Pancreas (tissue), 10 donors: ENCODE results near the gene H2BW2. TPM values are rescaled to one million over a fixed set of nuclear protein-coding genes. Genes with fewer than 3 reads are reported as not detected.
"Not testable (repeated sequence)": the region's sequence is repeated elsewhere in the genome, so short reads cannot be mapped to it uniquely, and the experiment has no call there.

Experiments
- ATAC-seq, 4 donors: fragments of 200-7000 bp; cut with Tn5 transposase; one replicate each; pipeline versions ENCODE4 v1.8.0 to v1.9.1; 2020; ENCODE audit warnings: mild to moderate bottlenecking in 4 of 4, moderate library complexity in 4 of 4
- DNase-seq, 6 donors: peaks; one replicate each; pipeline ENCODE4 v3.0.0-alpha.2; 2020
- FAIRE-seq: peaks from 2 replicates; lab custom pipeline; 2012; peaks lifted over from hg19 to GRCh38; lab: Jason Lieb, UNC
- H3K27ac ChIP-seq, 4 donors: fragments of 200-600 bp; sonication (generic); 1 replicate in 3 of 4; 2 replicates in 1 of 4; pipeline versions ENCODE4 v1.5.0 to v1.8.0; 2020
- H3K27me3 ChIP-seq, 4 donors: fragments of 200-600 bp; one replicate each; pipeline ENCODE4 v1.8.0; 2021
- H3K36me3 ChIP-seq, 3 donors: fragments of 200-600 bp; sonication (generic) in 1 of 3; one replicate each; pipeline versions ENCODE4 v1.5.0 to v1.8.0; 2020 to 2021
- H3K4me1 ChIP-seq, 3 donors: fragments of 200-600 bp; one replicate each; pipeline ENCODE4 v1.8.0; 2021
- H3K4me3 ChIP-seq, 4 donors: fragments of 200-600 bp; sonication (generic) in 2 of 4; one replicate each; pipeline versions ENCODE4 v1.5.0 to v1.8.0; 2020 to 2021
- H3K9me3 ChIP-seq, 4 donors: fragments of 200-600 bp; one replicate each; pipeline ENCODE4 v1.8.0; 2021
- WGBS, 2 donors: extraction: QIAGEN DNeasy Blood & Tissue Kit; methylation state at CpG; one replicate each; pipeline ENCODE4 v1.1.7; 2013; 5-methylcytosine and 5-hydroxymethylcytosine counted together
- intact Hi-C, 3 donors: fragments of 100-400 bp; cut with DNase I; formaldehyde crosslinking; loops; one replicate each; pipeline versions ENCODE4 v1.11.1 to v1.14.2; 2022
- polyA plus RNA-seq, 2 donors: library from polyadenylated mRNA; stranded (reverse); fragments of 200-250 nt; gene quantifications; one replicate each; pipeline ENCODE4 v1.2.3, GENCODE V29; 2013
- total RNA-seq, 6 donors: library from RNA; stranded (reverse); fragmentation: NEBNext Ultra II Directional in 4 of 6; extraction: Animal tissue kit (Norgen Biotek cat#: 25700) in 4 of 6; gene quantifications; one replicate each; pipeline versions ENCODE4 v1.2.1 to v1.2.4, GENCODE V29; 2021 to 2023
- TF ChIP-seq, protein P1 (sequence below), 4 donors: fragments of 200-600 bp; sonication (generic) in 3 of 4; IDR thresholded peaks; one replicate each; pipeline versions ENCODE4 v1.5.0 to v1.8.0; 2021; ENCODE audit warnings: antibody characterized with exemption in 4 of 4
- donor health status: healthy with polysubstance abuse.
- donor health status: DM: no; HTN: no; CAD: no; lungs with moderate emphysema.
- donor health status: DM: no; HTN: no; CAD: no.
- donor health status: control.
- donor health status: control.
- donor health status: Bipolar disorder and iron deficiency.
- donor health status: DM: yes; HTN: yes; CAD: no.
- donor health status: DM: no; HTN: no; CAD: no.
- donor health status: DM: no; HTN: no; CAD: no.
- donor health status: DM: yes; HTN: yes; CAD: no.

Gene H2BW2
- total and polyA plus RNA-seq, 8 donors = not detected

- TF ChIP-seq, protein P1, sequence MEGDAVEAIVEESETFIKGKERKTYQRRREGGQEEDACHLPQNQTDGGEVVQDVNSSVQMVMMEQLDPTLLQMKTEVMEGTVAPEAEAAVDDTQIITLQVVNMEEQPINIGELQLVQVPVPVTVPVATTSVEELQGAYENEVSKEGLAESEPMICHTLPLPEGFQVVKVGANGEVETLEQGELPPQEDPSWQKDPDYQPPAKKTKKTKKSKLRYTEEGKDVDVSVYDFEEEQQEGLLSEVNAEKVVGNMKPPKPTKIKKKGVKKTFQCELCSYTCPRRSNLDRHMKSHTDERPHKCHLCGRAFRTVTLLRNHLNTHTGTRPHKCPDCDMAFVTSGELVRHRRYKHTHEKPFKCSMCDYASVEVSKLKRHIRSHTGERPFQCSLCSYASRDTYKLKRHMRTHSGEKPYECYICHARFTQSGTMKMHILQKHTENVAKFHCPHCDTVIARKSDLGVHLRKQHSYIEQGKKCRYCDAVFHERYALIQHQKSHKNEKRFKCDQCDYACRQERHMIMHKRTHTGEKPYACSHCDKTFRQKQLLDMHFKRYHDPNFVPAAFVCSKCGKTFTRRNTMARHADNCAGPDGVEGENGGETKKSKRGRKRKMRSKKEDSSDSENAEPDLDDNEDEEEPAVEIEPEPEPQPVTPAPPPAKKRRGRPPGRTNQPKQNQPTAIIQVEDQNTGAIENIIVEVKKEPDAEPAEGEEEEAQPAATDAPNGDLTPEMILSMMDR (IDR thresholded peaks at IDR 0.05) = no peak
- Histone ChIP-seq H3K36me3 (no peaks in the 10 kb centered on the region), H3K4me1 (no peaks in the 10 kb centered on the region), H3K4me3 (no peak within 1 kb of the TSS), H3K27ac (no peak within 1 kb of the TSS), H3K27me3 (no peaks in the 10 kb centered on the region), H3K9me3 (no peaks in the 10 kb centered on the region)
- no peak for ATAC-seq
- 89 to 91% methylated on average over 20 of the region's 20 CpGs for WGBS, 2 donors
- intact Hi-C loops = no loop called here
- DNase-seq = peak in 1 of 6 donors; percentile 41
- FAIRE-seq = no peak
These were observed 26.1 kb upstream of the H2BW2 start, which contains the start of gene H2BW1 for GRCh38 chrX:104013606-104014005. TSS of gene H2BW1 (minus strand) at chrX:104013708. CDS start at chrX:104013576, 132 bp downstream.

DNA sequence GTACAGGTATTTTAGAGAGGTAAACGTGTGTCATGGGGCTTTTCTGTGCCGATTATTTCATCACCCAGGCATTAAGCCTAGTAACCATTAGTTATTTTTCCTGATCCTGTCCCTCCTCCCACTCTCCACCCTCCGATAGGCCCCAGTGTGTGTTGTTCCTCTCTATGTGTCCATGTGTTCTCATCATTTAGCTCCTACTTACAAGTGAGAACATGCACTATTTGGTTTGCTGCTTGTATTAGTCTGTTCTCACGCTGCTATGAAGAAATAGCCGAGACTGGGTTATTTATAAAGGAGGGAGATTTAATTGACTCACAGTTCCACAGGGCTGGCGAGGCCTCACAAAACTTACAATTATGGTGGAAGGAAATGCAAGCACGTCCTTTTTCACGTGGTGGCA lies 24.2 kb upstream of the H2BW2 start:
- FAIRE-seq, H3K27me3 ChIP-seq, ATAC-seq, H3K27ac ChIP-seq, H3K4me1 ChIP-seq, H3K36me3 ChIP-seq, intact Hi-C loops, DNase-seq, H3K9me3 ChIP-seq, H3K4me3 ChIP-seq: not testable (repeated sequence)
- 63 to 74% methylated on average over 8 of the region's 8 CpGs for WGBS, 2 donors

DNA sequence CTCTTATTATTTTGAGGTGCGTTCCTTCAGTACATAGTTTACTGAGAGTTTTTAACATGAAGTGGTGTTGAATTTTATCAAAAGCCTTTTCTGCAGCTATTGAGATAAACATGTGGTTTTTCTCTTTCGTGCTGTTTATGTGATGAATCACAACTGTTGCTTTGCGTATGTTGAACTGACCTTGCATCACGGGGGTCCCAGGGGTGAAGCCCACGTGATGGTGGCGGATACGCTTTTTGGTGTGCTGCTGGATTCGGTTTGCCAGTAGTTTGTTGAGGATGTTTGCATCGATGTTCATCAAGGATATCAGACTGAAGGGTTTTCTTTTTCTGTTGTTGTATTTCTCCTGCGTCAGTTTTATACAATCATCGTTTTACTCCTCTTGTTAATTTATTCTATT lies 21.6 kb upstream of the H2BW2 start:
- WGBS, 2 donors = 73 to 82% methylated on average over 11 of the region's 11 CpGs
- Histone ChIP-seq H3K9me3 (no peaks in the 10 kb centered on the region), H3K27me3 (peaks cover 0 to 3% (median 0%) of the 10 kb centered on the region in 4 donors), H3K27ac (no peak overlapping the region), H3K36me3 (no peaks in the 10 kb centered on the region), H3K4me3 (no peak overlapping the region), H3K4me1 (no peaks in the 10 kb centered on the region)
- TF ChIP-seq, protein P1 (IDR thresholded peaks at IDR 0.05) = no peak
- ATAC-seq (no peak), DNase-seq (no peak), FAIRE-seq (no peak)
- intact Hi-C loops = no loop called here

DNA sequence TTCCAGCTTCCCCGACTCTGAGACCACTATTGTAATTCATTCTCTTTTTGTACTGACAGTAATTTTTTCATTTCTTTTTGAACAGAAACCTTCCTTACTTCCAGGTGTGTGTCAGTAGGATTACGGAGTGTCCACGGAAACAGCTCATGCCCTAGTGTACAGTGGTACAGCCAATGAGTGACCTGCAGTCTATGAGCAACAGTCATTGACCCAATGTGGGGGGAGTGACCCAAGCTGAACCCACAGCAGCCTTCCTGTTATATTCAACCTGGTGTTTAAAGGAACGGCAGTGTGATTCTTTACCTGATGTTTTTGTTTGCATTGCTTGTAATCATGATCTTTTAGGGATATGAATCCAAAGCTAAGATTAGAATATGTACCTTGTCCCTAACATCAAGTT lies 1.2 kb downstream of the H2BW2 start:
- DNase-seq = peak in 1 of 6 donors; percentile 2
- intact Hi-C loops = no loop called here

GRCh38 chrX:104045642-104046041 lies 5.9 kb downstream of the H2BW2 start:
- WGBS, 2 donors = 74 to 81% methylated on average over 5 of the region's 5 CpGs
- intact Hi-C loops = no loop called here
- no peak for FAIRE-seq

More for the DNA sequence above, 1.2 kb downstream of the H2BW2 start:
- Histone ChIP-seq H3K27ac (no peak overlapping the region), H3K4me3 (no peak overlapping the region), H3K27me3 (peaks cover 0 to 7% (median 0%) of the 10 kb centered on the region in 4 donors), H3K9me3 (no peaks in the 10 kb centered on the region), H3K4me1 (no peaks in the 10 kb centered on the region), H3K36me3 (no peaks in the 10 kb centered on the region)
- ATAC-seq (peak in 2 of 4 donors; percentile 65 to 73), FAIRE-seq (no peak)
- TF ChIP-seq, protein P1 (IDR thresholded peaks at IDR 0.05) = no peak
- 36 to 55% methylated on average over 4 of the region's 4 CpGs for WGBS, 2 donors

More at GRCh38 chrX:104045642-104046041, 5.9 kb downstream of the H2BW2 start:
- no peaks in the 10 kb centered on the region for H3K36me3 ChIP-seq
- no peaks in the 10 kb centered on the region for H3K27me3 ChIP-seq
- TF ChIP-seq, protein P1 (IDR thresholded peaks at IDR 0.05) = no peak
- H3K4me1 ChIP-seq = no peaks in the 10 kb centered on the region
- H3K4me3 ChIP-seq = no peak overlapping the region
- ATAC-seq = no peak
- H3K9me3 ChIP-seq = no peaks in the 10 kb centered on the region
- DNase-seq = no peak
- H3K27ac ChIP-seq = no peak overlapping the region
